Activated T-helper 1 cell treated with anti-CD3 and anti-CD28 coated beads, Interleukin-2, amount 50 U/mL, for 16 hours (primary cell): Measurements from ENCODE around the gene SRGAP1.
"Not testable (repeated sequence)": the region's sequence is repeated elsewhere in the genome, so short reads cannot be mapped to it uniquely, and the experiment has no call there.

Experiments
- DNase-seq, 2 donors: peaks; one replicate each; pipeline ENCODE4 v3.0.0-alpha.2; 2020; ENCODE audit warnings: low read depth in 1 of 2, low spot score in 1 of 2

The SRGAP1 gene

GRCh38 chr12:64105026-64105425 is 260.5 kb downstream of the SRGAP1 start:
- no peak for DNase-seq

- no peak for DNase-seq
These were observed 263.3 kb downstream of the SRGAP1 start for GRCh38 chr12:64107776-64108175.

- no peak for DNase-seq
These were observed 265.2 kb downstream of the SRGAP1 start for GRCh38 chr12:64109706-64110105.

- no peak for DNase-seq
These were observed 266.4 kb downstream of the SRGAP1 start for GRCh38 chr12:64110864-64111263.

GRCh38 chr12:64116969-64117368 is 272.5 kb downstream of the SRGAP1 start:
- DNase-seq, result no peak

- DNase-seq, result no peak
These were observed 276.1 kb downstream of the SRGAP1 start for GRCh38 chr12:64120568-64120967.

- not testable (repeated sequence) for DNase-seq
These were observed 276.6 kb downstream of the SRGAP1 start for GRCh38 chr12:64121086-64121485.

GRCh38 chr12:64122154-64122553 is 277.7 kb downstream of the SRGAP1 start:
- DNase-seq, result no peak

GRCh38 chr12:64122995-64123394 is 278.5 kb downstream of the SRGAP1 start:
- no peak for DNase-seq

- no peak for DNase-seq
These were observed 278.9 kb downstream of the SRGAP1 start for GRCh38 chr12:64123448-64123847.

GRCh38 chr12:64124511-64125197 is 280.2 kb downstream of the SRGAP1 start:
- no peak for DNase-seq

- DNase-seq, result no peak
These were observed 281.4 kb downstream of the SRGAP1 start for GRCh38 chr12:64125913-64126312.

- no peak for DNase-seq
These were observed 283.3 kb downstream of the SRGAP1 start for GRCh38 chr12:64127811-64128210.

- no peak for DNase-seq
These were observed 283.9 kb downstream of the SRGAP1 start for GRCh38 chr12:64128366-64128765.

- not testable (repeated sequence) for DNase-seq
These were observed 286.0 kb downstream of the SRGAP1 start for GRCh38 chr12:64130476-64130875.

GRCh38 chr12:64131456-64131855 is 287.0 kb downstream of the SRGAP1 start:
- DNase-seq, result not testable (repeated sequence)

GRCh38 chr12:64132672-64133071 is 288.2 kb downstream of the SRGAP1 start:
- not testable (repeated sequence) for DNase-seq

GRCh38 chr12:64137117-64137516 is 292.6 kb downstream of the SRGAP1 start:
- no peak for DNase-seq

- DNase-seq, result no peak
These were observed 294.5 kb downstream of the SRGAP1 start for GRCh38 chr12:64139021-64139420.

- DNase-seq, result no peak
These were observed 297.9 kb downstream of the SRGAP1 start for GRCh38 chr12:64142382-64142781.

GRCh38 chr12:64142784-64143183 is 298.3 kb downstream of the SRGAP1 start:
- no peak for DNase-seq

- DNase-seq, result no peak
These were observed 300.7 kb downstream of the SRGAP1 start for GRCh38 chr12:64145226-64145625.

GRCh38 chr12:64147011-64147631 is 302.6 kb downstream of the SRGAP1 start:
- no peak for DNase-seq
